Measurements from ENCODE around the gene NAALADL2. TPM values are rescaled to one million over a fixed set of nuclear protein-coding genes. Genes with fewer than 3 reads are reported as not detected.

Gene NAALADL2
- total RNA-seq, 4 donors from 2014 or later = 0.26 to 218 (median 17.4) TPM

DNA sequence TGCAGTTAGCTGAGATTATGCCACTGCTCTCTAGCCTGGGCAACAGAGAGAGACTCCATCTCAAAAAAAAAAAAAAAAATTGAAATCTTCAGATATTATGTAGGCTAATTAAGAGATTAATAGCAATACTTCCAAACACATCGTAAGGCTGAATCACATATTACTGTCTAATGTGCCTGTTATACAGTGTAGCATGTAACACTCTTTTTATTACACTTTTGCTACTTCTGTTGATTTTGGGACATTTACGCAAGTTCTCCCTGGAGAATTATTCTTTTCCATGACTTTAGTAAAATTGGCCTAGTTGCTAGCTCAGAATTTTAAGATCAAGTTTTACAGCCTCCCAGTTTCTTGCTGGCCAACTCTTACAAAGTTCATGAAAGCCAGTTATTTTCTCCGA, 605.2 kb downstream of the NAALADL2 start:
- no peak overlapping the region for H3K27ac ChIP-seq
- no peak for TF ChIP-seq CTCF (IDR thresholded peaks at IDR 0.05)
- no peak for TF ChIP-seq POLR2A (IDR thresholded peaks at IDR 0.05)
- no peaks in the 10 kb centered on the region for H3K9me3 ChIP-seq
- intact Hi-C loops (cut with DNase I; ENCODE audit: low total_unique reads) = no loop called here
- no peaks in the 10 kb centered on the region for H3K36me3 ChIP-seq
- no peak overlapping the region for H3K4me3 ChIP-seq
- no peaks in the 10 kb centered on the region for H3K27me3 ChIP-seq
- no peak for DNase-seq
- H3K4me1 ChIP-seq = no peaks in the 10 kb centered on the region

GRCh38 chr3:175469124-175469523, 610.0 kb downstream of the NAALADL2 start:
- no peak for DNase-seq
- intact Hi-C loops (cut with DNase I; ENCODE audit: low total_unique reads) = no loop called here
- Histone ChIP-seq H3K27me3 (no peaks in the 10 kb centered on the region), H3K4me1 (no peaks in the 10 kb centered on the region), H3K9me3 (no peaks in the 10 kb centered on the region), H3K4me3 (no peak overlapping the region), H3K27ac (no peak overlapping the region), H3K36me3 (no peaks in the 10 kb centered on the region)
- TF ChIP-seq POLR2A (IDR thresholded peaks at IDR 0.05) (no peak), CTCF (IDR thresholded peaks at IDR 0.05) (no peak)

DNA sequence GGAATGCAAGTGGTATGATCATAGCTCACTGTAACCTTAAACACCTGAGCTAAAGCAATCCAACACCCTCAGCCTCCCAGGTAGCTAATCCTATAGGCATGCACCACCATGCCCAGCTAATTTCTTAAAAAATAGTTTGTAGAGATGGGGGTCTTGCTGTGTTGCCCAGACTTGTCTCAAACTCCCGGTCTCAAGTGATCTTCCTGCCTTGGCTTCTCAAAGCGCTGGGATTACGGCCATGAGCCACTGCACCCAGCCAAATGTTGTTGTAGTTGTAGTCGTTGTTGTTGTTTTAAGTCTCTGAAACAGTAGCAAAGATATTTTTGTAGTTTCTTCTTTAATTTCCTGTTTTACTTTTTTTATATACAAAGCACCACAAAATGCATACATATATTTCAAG, 616.6 kb downstream of the NAALADL2 start:
- TF ChIP-seq CTCF (IDR thresholded peaks at IDR 0.05) (no peak), POLR2A (IDR thresholded peaks at IDR 0.05) (no peak)
- no peak overlapping the region for H3K27ac ChIP-seq

DNA sequence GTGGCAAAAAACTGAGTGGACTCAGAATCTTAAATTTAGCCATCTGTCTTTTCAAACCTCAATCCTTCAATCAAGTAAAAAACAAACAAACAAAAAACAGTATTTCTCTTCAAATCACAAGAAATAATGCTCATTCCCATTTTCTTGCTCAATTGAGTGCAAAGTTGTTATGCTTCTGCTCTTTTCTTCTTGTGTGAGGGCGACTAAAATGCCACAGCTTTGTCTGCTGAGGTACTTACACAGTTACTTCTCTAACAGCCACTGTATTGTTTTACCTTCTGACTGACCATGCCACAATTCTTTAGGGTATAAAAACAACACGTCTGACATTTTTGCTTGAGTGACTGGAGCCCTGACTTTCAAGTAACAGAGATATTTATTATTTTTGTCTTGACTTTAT, 617.4 kb downstream of the NAALADL2 start:
- Histone ChIP-seq H3K4me3 (no peak overlapping the region), H3K36me3 (no peaks in the 10 kb centered on the region), H3K9me3 (no peaks in the 10 kb centered on the region), H3K27ac (no peak overlapping the region), H3K4me1 (no peaks in the 10 kb centered on the region), H3K27me3 (no peaks in the 10 kb centered on the region)
- intact Hi-C loops (cut with DNase I; ENCODE audit: low total_unique reads) = no loop called here
- TF ChIP-seq CTCF (IDR thresholded peaks at IDR 0.05) = no peak
- no peak for TF ChIP-seq POLR2A (IDR thresholded peaks at IDR 0.05)
- DNase-seq = no peak

More for the DNA sequence above, 616.6 kb downstream of the NAALADL2 start:
- intact Hi-C loops (cut with DNase I; ENCODE audit: low total_unique reads) = no loop called here
- no peak for DNase-seq
- Histone ChIP-seq H3K9me3 (no peaks in the 10 kb centered on the region), H3K4me1 (no peaks in the 10 kb centered on the region), H3K4me3 (no peak overlapping the region), H3K36me3 (no peaks in the 10 kb centered on the region), H3K27me3 (no peaks in the 10 kb centered on the region)

DNA sequence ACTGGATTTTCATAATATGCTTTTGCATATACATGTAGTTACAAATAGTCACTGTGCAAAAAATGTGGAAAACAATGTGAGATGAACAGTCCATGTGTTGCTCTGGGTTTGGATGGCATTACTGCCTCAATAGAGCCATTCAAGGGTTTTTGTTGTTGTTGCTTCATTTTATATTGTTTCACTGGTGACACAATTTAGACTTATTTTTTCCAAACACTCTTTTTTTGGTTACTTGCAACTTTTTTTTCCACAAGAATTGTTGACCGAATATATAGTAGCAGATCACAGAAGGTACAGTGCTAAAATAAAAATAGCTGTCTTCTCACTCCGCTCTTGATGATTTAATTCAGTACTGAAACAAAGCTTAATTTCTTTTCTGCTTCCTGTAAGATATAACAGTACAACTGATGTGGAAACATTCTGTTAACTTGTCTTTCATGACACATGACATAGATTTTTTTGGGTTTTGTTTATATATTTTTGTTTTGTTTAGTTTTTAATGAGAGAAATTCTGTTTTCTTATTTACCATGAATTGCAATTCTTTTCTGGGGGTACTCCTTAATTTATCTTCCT, 618.6 kb downstream of the NAALADL2 start:
- Histone ChIP-seq H3K27ac (no peak overlapping the region), H3K4me1 (no peaks in the 10 kb centered on the region)
- DNase-seq = no peak

More for the DNA sequence above, 618.6 kb downstream of the NAALADL2 start:
- no peaks in the 10 kb centered on the region for H3K36me3 ChIP-seq
- intact Hi-C loops (cut with DNase I; ENCODE audit: low total_unique reads) = no loop called here
- H3K27me3 ChIP-seq = no peaks in the 10 kb centered on the region
- H3K9me3 ChIP-seq = no peaks in the 10 kb centered on the region
- H3K4me3 ChIP-seq = no peak overlapping the region
- TF ChIP-seq POLR2A (IDR thresholded peaks at IDR 0.05) = no peak
- TF ChIP-seq CTCF (IDR thresholded peaks at IDR 0.05) = no peak

All from uterus (tissue), 4 donors.